Measurements from ENCODE around the gene PLIN4. TPM values are rescaled to one million over a fixed set of nuclear protein-coding genes. Genes with fewer than 3 reads are reported as not detected.
"Not testable (repeated sequence)": the region's sequence is repeated elsewhere in the genome, so short reads cannot be mapped to it uniquely, and the experiment has no call there.

PLIN4 gene
- total RNA-seq, result not detected in 2 replicates
- long read RNA-seq, result 0 reads

- no peak within 1 kb of the TSS for H3K27ac Mint-ChIP-seq (ENCODE audit: unreplicated experiment)
- no peak for TF ChIP-seq CTCF (IDR thresholded peaks at IDR 0.05)
- no peaks in the 10 kb centered on the region for H3K36me3 Mint-ChIP-seq (ENCODE audit: unreplicated experiment)
- H3K27me3 Mint-ChIP-seq (ENCODE audit: unreplicated experiment), result no peaks in the 10 kb centered on the region
- no peak within 1 kb of the TSS for H3K4me3 Mint-ChIP-seq (ENCODE audit: unreplicated experiment)
- H3K4me1 Mint-ChIP-seq (ENCODE audit: unreplicated experiment), result peaks cover 5% of the 10 kb centered on the region
- H3K9me3 Mint-ChIP-seq (ENCODE audit: unreplicated experiment), result no peaks in the 10 kb centered on the region
- DNase-seq (ENCODE audit: extremely low spot score, unreplicated experiment), result no peak
These were observed at the start of gene PLIN4 for GRCh38 chr19:4518345-4519171. TSS of gene PLIN4 (minus strand) at chr19:4518486. CDS start at chr19:4518272, 214 bp downstream.

GRCh38 chr19:4567584-4568071, 49.3 kb upstream of the PLIN4 start:
- Mint-ChIP-seq H3K27ac (ENCODE audit: unreplicated experiment) (no peak overlapping the region), H3K9me3 (ENCODE audit: unreplicated experiment) (no peaks in the 10 kb centered on the region), H3K27me3 (ENCODE audit: unreplicated experiment) (no peaks in the 10 kb centered on the region), H3K36me3 (ENCODE audit: unreplicated experiment) (peaks cover 3% of the 10 kb centered on the region), H3K4me3 (ENCODE audit: unreplicated experiment) (no peak overlapping the region), H3K4me1 (ENCODE audit: unreplicated experiment) (peaks cover 9% of the 10 kb centered on the region)
- DNase-seq (ENCODE audit: extremely low spot score, unreplicated experiment), result peak; percentile 90
- TF ChIP-seq CTCF (IDR thresholded peaks at IDR 0.05), result peak; percentile 71

- no peak overlapping the region for H3K27ac Mint-ChIP-seq (ENCODE audit: unreplicated experiment)
- no peak for TF ChIP-seq CTCF (IDR thresholded peaks at IDR 0.05)
- no peak overlapping the region for H3K4me3 Mint-ChIP-seq (ENCODE audit: unreplicated experiment)
- no peak for DNase-seq (ENCODE audit: extremely low spot score, unreplicated experiment)
- peaks cover 9% of the 10 kb centered on the region for H3K4me1 Mint-ChIP-seq (ENCODE audit: unreplicated experiment)
- no peaks in the 10 kb centered on the region for H3K9me3 Mint-ChIP-seq (ENCODE audit: unreplicated experiment)
- peaks cover 3% of the 10 kb centered on the region for H3K36me3 Mint-ChIP-seq (ENCODE audit: unreplicated experiment)
- no peaks in the 10 kb centered on the region for H3K27me3 Mint-ChIP-seq (ENCODE audit: unreplicated experiment)
These were observed 48.2 kb upstream of the PLIN4 start for GRCh38 chr19:4566402-4567051.

- not testable (repeated sequence) for H3K36me3 Mint-ChIP-seq (ENCODE audit: unreplicated experiment); DNase-seq (ENCODE audit: extremely low spot score, unreplicated experiment); H3K9me3 Mint-ChIP-seq (ENCODE audit: unreplicated experiment); H3K27me3 Mint-ChIP-seq (ENCODE audit: unreplicated experiment); H3K27ac Mint-ChIP-seq (ENCODE audit: unreplicated experiment); H3K4me3 Mint-ChIP-seq (ENCODE audit: unreplicated experiment); H3K4me1 Mint-ChIP-seq (ENCODE audit: unreplicated experiment)
These were observed 45.3 kb upstream of the PLIN4 start for GRCh38 chr19:4563562-4563961.

- not testable (repeated sequence) for H3K27ac Mint-ChIP-seq (ENCODE audit: unreplicated experiment); H3K36me3 Mint-ChIP-seq (ENCODE audit: unreplicated experiment); H3K4me3 Mint-ChIP-seq (ENCODE audit: unreplicated experiment); H3K4me1 Mint-ChIP-seq (ENCODE audit: unreplicated experiment); H3K9me3 Mint-ChIP-seq (ENCODE audit: unreplicated experiment); DNase-seq (ENCODE audit: extremely low spot score, unreplicated experiment); H3K27me3 Mint-ChIP-seq (ENCODE audit: unreplicated experiment)
These were observed 43.8 kb upstream of the PLIN4 start for GRCh38 chr19:4562085-4562484.

GRCh38 chr19:4559569-4559968, 41.3 kb upstream of the PLIN4 start, which contains the start of gene SEMA6B:
TSS of gene SEMA6B (minus strand) at chr19:4559684. CDS start at chr19:4558457, 1,227 bp downstream.
- TF ChIP-seq CTCF (IDR thresholded peaks at IDR 0.05), result no peak
- no peaks in the 10 kb centered on the region for H3K27me3 Mint-ChIP-seq (ENCODE audit: unreplicated experiment)
- H3K4me3 Mint-ChIP-seq (ENCODE audit: unreplicated experiment), result no peak within 1 kb of the TSS
- no peak within 1 kb of the TSS for H3K27ac Mint-ChIP-seq (ENCODE audit: unreplicated experiment)
- DNase-seq (ENCODE audit: extremely low spot score, unreplicated experiment), result no peak
- no peaks in the 10 kb centered on the region for H3K36me3 Mint-ChIP-seq (ENCODE audit: unreplicated experiment)
- no peaks in the 10 kb centered on the region for H3K9me3 Mint-ChIP-seq (ENCODE audit: unreplicated experiment)
- peaks cover 2% of the 10 kb centered on the region for H3K4me1 Mint-ChIP-seq (ENCODE audit: unreplicated experiment)

Measured in osteocyte (in vitro differentiated cells).